KBM-7 (cell line): Measurements from ENCODE around the gene EEF1B2.
"Not testable (repeated sequence)": the region's sequence is repeated elsewhere in the genome, so short reads cannot be mapped to it uniquely, and the experiment has no call there.

Source experiments
- DNase-seq: peaks from one replicate; pipeline ENCODE4 v3.0.0-alpha.2; 2015
- in situ Hi-C: fragments of 300-500 bp; cut with MboI; formaldehyde crosslinking; loops from 2 replicates; pipeline ENCODE4 v1.14.3; 2020; ENCODE audit warnings: low sequenced_read_pairs, low pct_unique_long_range_greater_than_20kb, mixed read lengths

The EEF1B2 gene

GRCh38 chr2:206207316-206207715 lies 47.6 kb downstream of the EEF1B2 start:
- in situ Hi-C loops, DNase-seq: not testable (repeated sequence)

DNA sequence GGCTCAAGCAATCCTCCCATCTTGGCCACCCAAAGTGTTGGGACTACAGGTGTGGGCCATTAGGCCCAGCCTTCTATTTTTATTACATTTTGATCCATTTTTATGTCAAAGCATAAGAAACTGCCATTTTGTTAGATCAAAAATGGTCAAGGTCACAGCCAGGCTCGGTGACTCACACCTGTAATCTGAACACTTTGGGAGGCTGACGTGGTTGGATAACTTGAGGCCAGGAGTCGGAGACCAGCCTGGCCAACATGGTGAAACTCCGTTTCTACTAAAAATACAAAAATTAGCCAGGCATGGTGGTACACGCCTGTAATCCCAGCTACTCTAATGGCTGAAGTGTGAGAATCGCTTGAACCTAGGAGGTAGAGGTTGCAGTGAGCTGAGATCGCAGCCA lies 49.2 kb downstream of the EEF1B2 start:
- no peak for DNase-seq
- in situ Hi-C loops, result no loop called here

GRCh38 chr2:206211657-206212255 lies 52.1 kb downstream of the EEF1B2 start:
- no peak for DNase-seq
- in situ Hi-C loops, result no loop called here
